ENCODE measurements around the gene UNC93B1.
"Not testable (repeated sequence)": the region's sequence is repeated elsewhere in the genome, so short reads cannot be mapped to it uniquely, and the experiment has no call there.

DNA sequence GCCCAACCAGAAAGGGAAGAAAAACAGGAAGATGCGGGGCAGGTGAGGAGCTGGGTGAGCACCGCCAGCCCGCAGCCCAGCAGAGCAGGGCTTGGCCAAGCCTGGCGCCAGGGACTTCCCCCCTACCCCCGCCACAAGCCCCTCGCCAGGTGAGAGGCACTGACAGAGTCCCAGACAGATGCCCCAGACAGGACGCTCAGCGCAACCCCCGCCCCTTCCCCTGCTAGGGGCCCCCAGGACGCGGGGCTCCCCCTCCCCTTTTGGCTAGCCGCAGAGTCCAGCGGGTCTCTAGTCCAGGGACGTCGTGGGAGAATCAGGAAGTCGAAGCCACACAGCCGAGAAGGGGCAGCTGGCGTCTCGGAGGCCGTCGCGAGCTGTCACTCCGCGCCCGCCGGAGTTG, 48.9 kb downstream of the UNC93B1 start:
- TF ChIP-seq CBX8 (IDR thresholded peaks at IDR 0.05); NR3C1 (IDR thresholded peaks at IDR 0.05); SMC3 (IDR thresholded peaks at IDR 0.05); CHD2 (IDR thresholded peaks at IDR 0.05; ENCODE audit: low read length, partially characterized antibody); PHF8 (IDR thresholded peaks at IDR 0.05; ENCODE audit: borderline replicate concordance, low read depth); CHD4 (IDR thresholded peaks at IDR 0.05; ENCODE audit: borderline replicate concordance); POLR2A (IDR thresholded peaks at IDR 0.05; ENCODE audit: low read length); EP300 (IDR thresholded peaks at IDR 0.05); MAZ (IDR thresholded peaks at IDR 0.05; ENCODE audit: borderline replicate concordance, low read depth, low read length): not testable (repeated sequence)
- TF ChIP-seq, protein P1, sequence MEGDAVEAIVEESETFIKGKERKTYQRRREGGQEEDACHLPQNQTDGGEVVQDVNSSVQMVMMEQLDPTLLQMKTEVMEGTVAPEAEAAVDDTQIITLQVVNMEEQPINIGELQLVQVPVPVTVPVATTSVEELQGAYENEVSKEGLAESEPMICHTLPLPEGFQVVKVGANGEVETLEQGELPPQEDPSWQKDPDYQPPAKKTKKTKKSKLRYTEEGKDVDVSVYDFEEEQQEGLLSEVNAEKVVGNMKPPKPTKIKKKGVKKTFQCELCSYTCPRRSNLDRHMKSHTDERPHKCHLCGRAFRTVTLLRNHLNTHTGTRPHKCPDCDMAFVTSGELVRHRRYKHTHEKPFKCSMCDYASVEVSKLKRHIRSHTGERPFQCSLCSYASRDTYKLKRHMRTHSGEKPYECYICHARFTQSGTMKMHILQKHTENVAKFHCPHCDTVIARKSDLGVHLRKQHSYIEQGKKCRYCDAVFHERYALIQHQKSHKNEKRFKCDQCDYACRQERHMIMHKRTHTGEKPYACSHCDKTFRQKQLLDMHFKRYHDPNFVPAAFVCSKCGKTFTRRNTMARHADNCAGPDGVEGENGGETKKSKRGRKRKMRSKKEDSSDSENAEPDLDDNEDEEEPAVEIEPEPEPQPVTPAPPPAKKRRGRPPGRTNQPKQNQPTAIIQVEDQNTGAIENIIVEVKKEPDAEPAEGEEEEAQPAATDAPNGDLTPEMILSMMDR (IDR thresholded peaks at IDR 0.05) = not testable (repeated sequence)
- TF ChIP-seq, protein P2, sequence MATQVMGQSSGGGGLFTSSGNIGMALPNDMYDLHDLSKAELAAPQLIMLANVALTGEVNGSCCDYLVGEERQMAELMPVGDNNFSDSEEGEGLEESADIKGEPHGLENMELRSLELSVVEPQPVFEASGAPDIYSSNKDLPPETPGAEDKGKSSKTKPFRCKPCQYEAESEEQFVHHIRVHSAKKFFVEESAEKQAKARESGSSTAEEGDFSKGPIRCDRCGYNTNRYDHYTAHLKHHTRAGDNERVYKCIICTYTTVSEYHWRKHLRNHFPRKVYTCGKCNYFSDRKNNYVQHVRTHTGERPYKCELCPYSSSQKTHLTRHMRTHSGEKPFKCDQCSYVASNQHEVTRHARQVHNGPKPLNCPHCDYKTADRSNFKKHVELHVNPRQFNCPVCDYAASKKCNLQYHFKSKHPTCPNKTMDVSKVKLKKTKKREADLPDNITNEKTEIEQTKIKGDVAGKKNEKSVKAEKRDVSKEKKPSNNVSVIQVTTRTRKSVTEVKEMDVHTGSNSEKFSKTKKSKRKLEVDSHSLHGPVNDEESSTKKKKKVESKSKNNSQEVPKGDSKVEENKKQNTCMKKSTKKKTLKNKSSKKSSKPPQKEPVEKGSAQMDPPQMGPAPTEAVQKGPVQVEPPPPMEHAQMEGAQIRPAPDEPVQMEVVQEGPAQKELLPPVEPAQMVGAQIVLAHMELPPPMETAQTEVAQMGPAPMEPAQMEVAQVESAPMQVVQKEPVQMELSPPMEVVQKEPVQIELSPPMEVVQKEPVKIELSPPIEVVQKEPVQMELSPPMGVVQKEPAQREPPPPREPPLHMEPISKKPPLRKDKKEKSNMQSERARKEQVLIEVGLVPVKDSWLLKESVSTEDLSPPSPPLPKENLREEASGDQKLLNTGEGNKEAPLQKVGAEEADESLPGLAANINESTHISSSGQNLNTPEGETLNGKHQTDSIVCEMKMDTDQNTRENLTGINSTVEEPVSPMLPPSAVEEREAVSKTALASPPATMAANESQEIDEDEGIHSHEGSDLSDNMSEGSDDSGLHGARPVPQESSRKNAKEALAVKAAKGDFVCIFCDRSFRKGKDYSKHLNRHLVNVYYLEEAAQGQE (IDR thresholded peaks at IDR 0.05) = not testable (repeated sequence)

Measured in A549 (cell line).